Progenitor cell of endocrine pancreas (in vitro differentiated cells): Measurements from ENCODE around the gene DENND1A. TPM values are rescaled to one million over a fixed set of nuclear protein-coding genes. Genes with fewer than 3 reads are reported as not detected.

ENCODE experiments used
- DNase-seq: peaks from one replicate; pipeline ENCODE4 v3.0.0; 2021; ENCODE audit warnings: low spot score; ENCODE audit not compliant: unreplicated experiment
- H3K27ac Mint-ChIP-seq: 2 replicates; pipeline ENCODE4 v1.8.0; 2021; ENCODE audit warnings: mild to moderate bottlenecking, moderate library complexity, mixed read lengths
- H3K27me3 Mint-ChIP-seq: 2 replicates; pipeline ENCODE4 v1.8.0; 2021; ENCODE audit warnings: mixed read lengths
- H3K36me3 Mint-ChIP-seq: 2 replicates; pipeline ENCODE4 v1.8.0; 2022; ENCODE audit warnings: mixed read lengths; ENCODE audit not compliant: insufficient read depth
- H3K4me1 Mint-ChIP-seq: 2 replicates; pipeline ENCODE4 v1.8.0; 2021; ENCODE audit warnings: low read depth, mixed read lengths
- H3K4me3 Mint-ChIP-seq: 2 replicates; pipeline ENCODE4 v1.8.0; 2021; ENCODE audit warnings: low read depth, mild to moderate bottlenecking, moderate library complexity, mixed read lengths
- H3K9me3 Mint-ChIP-seq: 2 replicates; pipeline ENCODE4 v1.8.0; 2021; ENCODE audit warnings: low read depth, mixed read lengths
- CTCF ChIP-seq: fragments of 200-600 bp; sonication (generic); IDR thresholded peaks from one replicate; pipeline ENCODE4 v1.5.0; 2021; ENCODE audit warnings: antibody characterized with exemption, mild to moderate bottlenecking; ENCODE audit not compliant: unreplicated experiment
- total RNA-seq: library from RNA; stranded (reverse); gene quantifications from 2 replicates; pipeline ENCODE4 v1.2.1, GENCODE V29; 2021

Gene DENND1A
- total RNA-seq, 1 donor from 2014 or later, result 20.1 TPM

- Mint-ChIP-seq H3K36me3 (peaks cover 9% of the 10 kb centered on the region), H3K4me1 (peaks cover 16% of the 10 kb centered on the region), H3K9me3 (no peaks in the 10 kb centered on the region), H3K27ac (peak overlapping the region; percentile 13), H3K27me3 (no peaks in the 10 kb centered on the region), H3K4me3 (no peak overlapping the region)
- DNase-seq, result no peak
- TF ChIP-seq CTCF, result no peak
Measured at GRCh38 chr9:123455187-123455586, 474.7 kb downstream of the DENND1A start.

GRCh38 chr9:123454361-123454760 lies 475.6 kb downstream of the DENND1A start:
- H3K36me3 Mint-ChIP-seq, result peaks cover 9% of the 10 kb centered on the region
- H3K4me3 Mint-ChIP-seq, result no peak overlapping the region
- no peak for TF ChIP-seq CTCF
- no peaks in the 10 kb centered on the region for H3K9me3 Mint-ChIP-seq
- no peaks in the 10 kb centered on the region for H3K27me3 Mint-ChIP-seq
- DNase-seq, result no peak
- H3K27ac Mint-ChIP-seq, result no peak overlapping the region
- peaks cover 16% of the 10 kb centered on the region for H3K4me1 Mint-ChIP-seq

- H3K9me3 Mint-ChIP-seq, result no peaks in the 10 kb centered on the region
- no peak for DNase-seq
- H3K27me3 Mint-ChIP-seq, result no peaks in the 10 kb centered on the region
- TF ChIP-seq CTCF, result no peak
- peaks cover 9% of the 10 kb centered on the region for H3K36me3 Mint-ChIP-seq
- H3K4me1 Mint-ChIP-seq, result peaks cover 16% of the 10 kb centered on the region
- H3K27ac Mint-ChIP-seq, result peak overlapping the region; percentile 83
- H3K4me3 Mint-ChIP-seq, result no peak overlapping the region
Measured at GRCh38 chr9:123453831-123454321, 476.1 kb downstream of the DENND1A start.

GRCh38 chr9:123453076-123453667 lies 476.8 kb downstream of the DENND1A start:
- no peaks in the 10 kb centered on the region for H3K9me3 Mint-ChIP-seq
- no peak overlapping the region for H3K4me3 Mint-ChIP-seq
- peaks cover 9% of the 10 kb centered on the region for H3K36me3 Mint-ChIP-seq
- peaks cover 16% of the 10 kb centered on the region for H3K4me1 Mint-ChIP-seq
- H3K27ac Mint-ChIP-seq, result no peak overlapping the region
- DNase-seq, result no peak
- TF ChIP-seq CTCF, result no peak
- H3K27me3 Mint-ChIP-seq, result no peaks in the 10 kb centered on the region

GRCh38 chr9:123450996-123451395 lies 478.9 kb downstream of the DENND1A start:
- Mint-ChIP-seq H3K36me3 (peaks cover 9% of the 10 kb centered on the region), H3K9me3 (no peaks in the 10 kb centered on the region), H3K27me3 (no peaks in the 10 kb centered on the region), H3K4me1 (peaks cover 15% of the 10 kb centered on the region), H3K27ac (no peak overlapping the region), H3K4me3 (no peak overlapping the region)
- DNase-seq, result no peak
- no peak for TF ChIP-seq CTCF
